ENCODE data around the gene SLC29A2.

SLC29A2 gene

GRCh38 chr11:66363805-66364535, 7.6 kb downstream of the SLC29A2 start:
- peak overlapping the region; percentile 47 for H2AK5ac ChIP-seq (ENCODE audit: low read depth, low read length)
- DNase-seq (ENCODE audit: low spot score): no peak
- H3K4me1 ChIP-seq (ENCODE audit: control insufficient read depth in 2 of 2, insufficient read depth in 1 of 2, low read depth in 1 of 2, low read length in 2 of 2): peaks cover 2 to 11% of the 10 kb centered on the region in 2 donors
- H3K14ac ChIP-seq (ENCODE audit: low read length): no peak overlapping the region
- peaks cover 8% of the 10 kb centered on the region for H3K79me1 ChIP-seq (ENCODE audit: low read depth, low read length)
- no CpG with 5 or more reads among the region's 15 CpGs for WGBS, 2 donors (ENCODE audit: extremely low coverage in 2 of 2, insufficient read length in 2 of 2, insufficient replicate concordance in 1 of 2)
- no peak overlapping the region for H3K18ac ChIP-seq (ENCODE audit: low read length)
- H3K4ac ChIP-seq (ENCODE audit: low read length): no peak overlapping the region
- peaks cover 6 to 53% of the 10 kb centered on the region in 2 donors for H3K36me3 ChIP-seq (replicated peaks in 1 of 2; ENCODE audit: control insufficient read depth in 2 of 2, insufficient read depth in 2 of 2, low read length in 2 of 2)
- no peaks in the 10 kb centered on the region for H3K27me3 ChIP-seq (ENCODE audit: control insufficient read depth in 3 of 3, insufficient read depth in 3 of 3, low read depth in 1 of 3, low read length in 3 of 3)
- H3K4me2 ChIP-seq (ENCODE audit: insufficient read depth, low read length, poor library complexity, severe bottlenecking): no peak overlapping the region
- no peak overlapping the region for H4K8ac ChIP-seq (ENCODE audit: low read depth, low read length)
- no peak overlapping the region for H2BK15ac ChIP-seq (ENCODE audit: low read length)
- no peak overlapping the region for H2BK12ac ChIP-seq (ENCODE audit: low read length)
- H2AFZ ChIP-seq (ENCODE audit: low read length): no peak overlapping the region
- no peak overlapping the region for H4K91ac ChIP-seq (ENCODE audit: low read depth, low read length, poor library complexity)
- peak overlapping the region; percentile 51 for H3K9ac ChIP-seq (ENCODE audit: low read depth, low read length, poor library complexity)
- no peak overlapping the region for H2BK5ac ChIP-seq (ENCODE audit: low read length)
- H3K4me3 ChIP-seq (ENCODE audit: low read length in 2 of 2): no peak overlapping the region
- H2BK120ac ChIP-seq (ENCODE audit: low read depth, low read length): no peak overlapping the region
- no peak overlapping the region for H3K27ac ChIP-seq (replicated peaks; ENCODE audit: low read length)
- H3K9me3 ChIP-seq (replicated peaks in 1 of 2; ENCODE audit: control insufficient read depth in 2 of 2, insufficient read depth in 1 of 2, low read depth in 1 of 2, low read length in 2 of 2): no peaks in the 10 kb centered on the region
- H3K23ac ChIP-seq (ENCODE audit: low read depth, low read length, poor library complexity): peak overlapping the region; percentile 80

GRCh38 chr11:66363187-66363601, 8.4 kb downstream of the SLC29A2 start:
- peak overlapping the region; percentile 44 for H3K18ac ChIP-seq (ENCODE audit: low read length)

GRCh38 chr11:66362481-66363147, 8.9 kb downstream of the SLC29A2 start:
- Histone ChIP-seq H3K23ac (ENCODE audit: low read depth, low read length, poor library complexity) (peak overlapping the region; percentile 68), H2BK12ac (ENCODE audit: low read length) (no peak overlapping the region), H3K4me3 (ENCODE audit: low read length in 2 of 2) (no peak overlapping the region), H3K18ac (ENCODE audit: low read length) (peak overlapping the region; percentile 44), H3K14ac (ENCODE audit: low read length) (no peak overlapping the region), H2BK15ac (ENCODE audit: low read length) (no peak overlapping the region), H4K8ac (ENCODE audit: low read depth, low read length) (peak overlapping the region; percentile 83), H4K91ac (ENCODE audit: low read depth, low read length, poor library complexity) (no peak overlapping the region), H3K27ac (replicated peaks; ENCODE audit: low read length) (no peak overlapping the region), H3K4ac (ENCODE audit: low read length) (no peak overlapping the region), H3K9me3 (replicated peaks in 1 of 2; ENCODE audit: control insufficient read depth in 2 of 2, insufficient read depth in 1 of 2, low read depth in 1 of 2, low read length in 2 of 2) (no peaks in the 10 kb centered on the region), H3K9ac (ENCODE audit: low read depth, low read length, poor library complexity) (no peak overlapping the region), H3K27me3 (ENCODE audit: control insufficient read depth in 3 of 3, insufficient read depth in 3 of 3, low read depth in 1 of 3, low read length in 3 of 3) (no peaks in the 10 kb centered on the region), H3K4me1 (ENCODE audit: control insufficient read depth in 2 of 2, insufficient read depth in 1 of 2, low read depth in 1 of 2, low read length in 2 of 2) (peaks cover 2 to 11% of the 10 kb centered on the region in 2 donors), H3K79me1 (ENCODE audit: low read depth, low read length) (peaks cover 3% of the 10 kb centered on the region), H2BK5ac (ENCODE audit: low read length) (peak overlapping the region; percentile 14), H3K36me3 (replicated peaks in 1 of 2; ENCODE audit: control insufficient read depth in 2 of 2, insufficient read depth in 2 of 2, low read length in 2 of 2) (peaks cover 6 to 40% of the 10 kb centered on the region in 2 donors), H2AK5ac (ENCODE audit: low read depth, low read length) (peak overlapping the region; percentile 64), H2AFZ (ENCODE audit: low read length) (no peak overlapping the region), H3K4me2 (ENCODE audit: insufficient read depth, low read length, poor library complexity, severe bottlenecking) (no peak overlapping the region), H2BK120ac (ENCODE audit: low read depth, low read length) (no peak overlapping the region)
- WGBS, 2 donors (ENCODE audit: extremely low coverage in 2 of 2, insufficient read length in 2 of 2, insufficient replicate concordance in 1 of 2): no CpG with 5 or more reads among the region's 9 CpGs
- DNase-seq (ENCODE audit: low spot score): no peak

More at GRCh38 chr11:66363187-66363601, 8.4 kb downstream of the SLC29A2 start:
- Histone ChIP-seq H3K9me3 (replicated peaks in 1 of 2; ENCODE audit: control insufficient read depth in 2 of 2, insufficient read depth in 1 of 2, low read depth in 1 of 2, low read length in 2 of 2) (no peaks in the 10 kb centered on the region), H3K23ac (ENCODE audit: low read depth, low read length, poor library complexity) (peak overlapping the region; percentile 68), H3K4me2 (ENCODE audit: insufficient read depth, low read length, poor library complexity, severe bottlenecking) (no peak overlapping the region), H3K36me3 (replicated peaks in 1 of 2; ENCODE audit: control insufficient read depth in 2 of 2, insufficient read depth in 2 of 2, low read length in 2 of 2) (peaks cover 6 to 45% of the 10 kb centered on the region in 2 donors), H2BK120ac (ENCODE audit: low read depth, low read length) (no peak overlapping the region), H3K9ac (ENCODE audit: low read depth, low read length, poor library complexity) (no peak overlapping the region), H3K4me3 (ENCODE audit: low read length in 2 of 2) (no peak overlapping the region), H4K91ac (ENCODE audit: low read depth, low read length, poor library complexity) (peak overlapping the region; percentile 14), H2BK5ac (ENCODE audit: low read length) (peak overlapping the region; percentile 14), H3K14ac (ENCODE audit: low read length) (no peak overlapping the region), H2AK5ac (ENCODE audit: low read depth, low read length) (peak overlapping the region; percentile 64), H4K8ac (ENCODE audit: low read depth, low read length) (no peak overlapping the region), H3K4ac (ENCODE audit: low read length) (no peak overlapping the region), H3K27me3 (ENCODE audit: control insufficient read depth in 3 of 3, insufficient read depth in 3 of 3, low read depth in 1 of 3, low read length in 3 of 3) (no peaks in the 10 kb centered on the region), H2BK15ac (ENCODE audit: low read length) (no peak overlapping the region), H3K79me1 (ENCODE audit: low read depth, low read length) (peaks cover 3% of the 10 kb centered on the region), H3K27ac (replicated peaks; ENCODE audit: low read length) (no peak overlapping the region), H3K4me1 (ENCODE audit: control insufficient read depth in 2 of 2, insufficient read depth in 1 of 2, low read depth in 1 of 2, low read length in 2 of 2) (peaks cover 2 to 11% of the 10 kb centered on the region in 2 donors), H2AFZ (ENCODE audit: low read length) (no peak overlapping the region), H2BK12ac (ENCODE audit: low read length) (no peak overlapping the region)
- no peak for DNase-seq (ENCODE audit: low spot score)
- WGBS, 2 donors (ENCODE audit: extremely low coverage in 2 of 2, insufficient read length in 2 of 2, insufficient replicate concordance in 1 of 2): no CpG with 5 or more reads among the region's 14 CpGs

GRCh38 chr11:66361502-66361941, 10.0 kb downstream of the SLC29A2 start:
- H2BK5ac ChIP-seq (ENCODE audit: low read length): no peak overlapping the region
- no peak overlapping the region for H3K4me2 ChIP-seq (ENCODE audit: insufficient read depth, low read length, poor library complexity, severe bottlenecking)
- H2BK15ac ChIP-seq (ENCODE audit: low read length): no peak overlapping the region
- no peak overlapping the region for H4K8ac ChIP-seq (ENCODE audit: low read depth, low read length)
- H2AFZ ChIP-seq (ENCODE audit: low read length): no peak overlapping the region
- no peak for DNase-seq (ENCODE audit: low spot score)
- WGBS, 2 donors (ENCODE audit: extremely low coverage in 2 of 2, insufficient read length in 2 of 2, insufficient replicate concordance in 1 of 2): no CpG with 5 or more reads among the region's 6 CpGs
- no peak overlapping the region for H2AK5ac ChIP-seq (ENCODE audit: low read depth, low read length)
- H3K27me3 ChIP-seq (ENCODE audit: control insufficient read depth in 3 of 3, insufficient read depth in 3 of 3, low read depth in 1 of 3, low read length in 3 of 3): no peaks in the 10 kb centered on the region
- no peak overlapping the region for H4K91ac ChIP-seq (ENCODE audit: low read depth, low read length, poor library complexity)
- H3K4me1 ChIP-seq (ENCODE audit: control insufficient read depth in 2 of 2, insufficient read depth in 1 of 2, low read depth in 1 of 2, low read length in 2 of 2): peaks cover 2 to 11% of the 10 kb centered on the region in 2 donors
- no peak overlapping the region for H3K23ac ChIP-seq (ENCODE audit: low read depth, low read length, poor library complexity)
- H3K27ac ChIP-seq (replicated peaks; ENCODE audit: low read length): no peak overlapping the region
- no peak overlapping the region for H3K4me3 ChIP-seq (ENCODE audit: low read length in 2 of 2)
- no peak overlapping the region for H3K4ac ChIP-seq (ENCODE audit: low read length)
- H3K9ac ChIP-seq (ENCODE audit: low read depth, low read length, poor library complexity): no peak overlapping the region
- H3K36me3 ChIP-seq (replicated peaks in 1 of 2; ENCODE audit: control insufficient read depth in 2 of 2, insufficient read depth in 2 of 2, low read length in 2 of 2): peaks cover 6 to 31% of the 10 kb centered on the region in 2 donors
- no peak overlapping the region for H3K14ac ChIP-seq (ENCODE audit: low read length)
- H3K18ac ChIP-seq (ENCODE audit: low read length): no peak overlapping the region
- H3K9me3 ChIP-seq (replicated peaks in 1 of 2; ENCODE audit: control insufficient read depth in 2 of 2, insufficient read depth in 1 of 2, low read depth in 1 of 2, low read length in 2 of 2): no peaks in the 10 kb centered on the region
- H2BK120ac ChIP-seq (ENCODE audit: low read depth, low read length): no peak overlapping the region
- H2BK12ac ChIP-seq (ENCODE audit: low read length): no peak overlapping the region
- peaks cover 3% of the 10 kb centered on the region for H3K79me1 ChIP-seq (ENCODE audit: low read depth, low read length)

All from neuronal stem cell (in vitro differentiated cells).